K562 (cell line): ENCODE data around the gene FAM117B.

Experiments used
- PKNOX1 ChIP-seq: fragments of 450-650 bp; IDR thresholded peaks from 2 replicates; pipeline ENCODE4 v1.6.1; 2016
- SETDB1 ChIP-seq: IDR thresholded peaks from one replicate; pipeline ENCODE4 v1.6.1; 2012; ENCODE audit warnings: low read length, control low read depth, inconsistent platforms
- STAT6 ChIP-seq: sonication (generic); formaldehyde crosslinking; IDR thresholded peaks from 2 replicates; pipeline ENCODE4 v1.8.1; 2023; ENCODE audit warnings: mild to moderate bottlenecking, missing genetic modification reagents

- TF ChIP-seq STAT6 (CRISPR knock-in tag) = no peak
- TF ChIP-seq SETDB1 = no peak
- TF ChIP-seq PKNOX1 = no peak
These were observed 163.2 kb downstream of the FAM117B start for GRCh38 chr2:202797944-202798343.
